CD4-positive, alpha-beta T cell (primary cell): ENCODE measurements around the gene OXT. TPM values are rescaled to one million over a fixed set of nuclear protein-coding genes. Genes with fewer than 3 reads are reported as not detected.

Experiments
- ATAC-seq: fragments of 200-7000 bp; cut with Tn5 transposase; one replicate; pipeline ENCODE4 v1.10.0; 2022; ENCODE audit warnings: mild to moderate bottlenecking; ENCODE audit not compliant: poor library complexity
- CTCF ChIA-PET: fragments of 350-600 bp; sonication (Branson Sonifier 250); formaldehyde crosslinking; loops from one replicate; lab custom pipeline; 2021; ENCODE audit warnings: antibody characterized with exemption, inconsistent platforms; lab: Charles Lee
- POLR2A ChIA-PET: fragments of 350-600 bp; sonication (Branson Sonifier 250); formaldehyde crosslinking; loops from one replicate; lab custom pipeline; 2021; ENCODE audit warnings: antibody characterized with exemption, inconsistent platforms; lab: Charles Lee
- DNase-seq, 14 experiments: peaks; one replicate each; pipeline ENCODE4 v3.0.0-alpha.2; 2013 to 2020; ENCODE audit warnings: mixed read lengths in 2 of 14
- H3K27ac ChIP-seq, 2 donors: one replicate each; pipeline versions ENCODE4 v1.5.1 to v1.7.0; 2013; ENCODE audit warnings: low read length in 2 of 2, low read depth in 1 of 2, mild to moderate bottlenecking in 1 of 2
- H3K27me3 ChIP-seq, 2 experiments: 1 replicate in 1 of 2; 2 replicates in 1 of 2; pipeline versions ENCODE4 v1.6.1 to v1.7.0; 2013; ENCODE audit warnings: low read length in 2 of 2, control low read depth in 1 of 2, mild to moderate bottlenecking in 1 of 2, moderate library complexity in 1 of 2; ENCODE audit not compliant: insufficient read depth in 2 of 2, control insufficient read depth in 1 of 2
- H3K36me3 ChIP-seq: one replicate; pipeline ENCODE4 v1.6.1; 2013; ENCODE audit warnings: low read length, control low read depth; ENCODE audit not compliant: insufficient read depth
- H3K4me1 ChIP-seq: one replicate; pipeline ENCODE4 v1.6.1; 2013; ENCODE audit warnings: low read length, control low read depth; ENCODE audit not compliant: insufficient read depth
- H3K4me3 ChIP-seq: one replicate; pipeline ENCODE4 v1.5.1; 2013; ENCODE audit warnings: mild to moderate bottlenecking, low read length, moderate library complexity
- H3K9me3 ChIP-seq, 2 experiments: 1 replicate in 1 of 2; 2 replicates in 1 of 2; pipeline versions ENCODE4 v1.6.1 to v1.7.0; 2013; ENCODE audit warnings: low read length in 2 of 2, mild to moderate bottlenecking in 2 of 2, control low read depth in 1 of 2, moderate library complexity in 1 of 2; ENCODE audit not compliant: control insufficient read depth in 1 of 2, insufficient read depth in 1 of 2
- H3K27ac Mint-ChIP-seq: one replicate; pipeline ENCODE4 v1.8.0; 2020; ENCODE audit warnings: mixed read lengths
- H3K27me3 Mint-ChIP-seq: one replicate; pipeline ENCODE4 v1.8.0; 2021; ENCODE audit warnings: mixed read lengths
- H3K36me3 Mint-ChIP-seq: one replicate; pipeline ENCODE4 v1.8.0; 2021; ENCODE audit warnings: low read depth, mixed read lengths
- H3K4me1 Mint-ChIP-seq: one replicate; pipeline ENCODE4 v1.8.0; 2021; ENCODE audit warnings: low read depth, mixed read lengths
- H3K4me3 Mint-ChIP-seq: one replicate; pipeline ENCODE4 v1.8.0; 2020; ENCODE audit warnings: mild to moderate bottlenecking, mixed read lengths
- H3K9me3 Mint-ChIP-seq: one replicate; pipeline ENCODE4 v1.8.0; 2020; ENCODE audit warnings: mixed read lengths
- CTCF ChIP-seq: fragments of 200-600 bp; IDR thresholded peaks from one replicate; pipeline ENCODE4 v1.8.0; 2022; ENCODE audit warnings: antibody characterized with exemption, mild to moderate bottlenecking
- intact Hi-C, 2 experiments: fragments of 100-400 bp; cut with DNase I in 1 of 2; cut with micrococcal nuclease in 1 of 2; formaldehyde crosslinking; loops; one replicate each; pipeline versions ENCODE4 v1.15.1 to v1.9.0; 2023 to 2025; cut with DNase I, micrococcal nuclease
- total RNA-seq, 174 experiments: library from RNA in 2 of 174; stranded (reverse) in 2 of 174; gene quantifications; one replicate each; pipeline ENCODE4 v1.2.3 and lab custom pipeline; 2021 to 2026

OXT gene
- total RNA-seq, 2 experiments from 2014 or later, result 1.1 to 1.6 TPM

- H3K9me3 Mint-ChIP-seq, result no peaks in the 10 kb centered on the region
Observed at GRCh38 chr20:3119044-3119443, 47.6 kb downstream of the OXT start.

DNA sequence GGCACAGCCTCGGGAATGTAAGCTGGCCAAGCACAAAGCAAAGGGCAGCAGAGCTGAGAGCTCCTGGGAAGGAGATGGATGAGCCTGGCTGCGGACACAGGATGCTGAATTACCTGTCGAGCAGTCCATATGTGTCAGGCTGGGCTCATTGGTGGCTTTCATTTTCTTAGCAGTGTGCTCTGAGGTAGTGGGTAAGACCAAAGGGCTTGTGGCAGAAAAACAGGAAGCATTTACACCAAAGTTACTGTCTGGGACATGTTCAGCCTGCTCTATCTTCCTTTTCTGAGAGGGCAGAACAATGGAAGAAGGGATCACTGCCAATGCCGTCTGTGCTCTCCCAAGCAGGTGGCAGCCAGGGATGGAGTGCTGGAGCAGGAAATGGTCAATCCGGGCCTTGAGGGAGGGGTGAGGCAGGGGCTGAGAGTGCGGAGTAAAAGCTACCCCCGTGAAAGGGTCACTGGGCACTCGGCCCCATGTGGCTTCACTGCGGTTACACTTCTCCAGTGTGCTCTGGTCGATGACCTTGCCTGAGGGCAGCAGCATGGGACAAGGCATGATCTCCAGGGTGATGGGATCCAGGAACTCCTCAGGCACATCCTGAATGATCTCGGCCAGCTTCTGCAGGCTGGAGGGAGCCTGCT, 50.0 kb downstream of the OXT start:
- Mint-ChIP-seq H3K9me3 (no peaks in the 10 kb centered on the region), H3K4me1 (peaks cover 50% of the 10 kb centered on the region), H3K27ac (peak overlapping the region; percentile 99), H3K36me3 (peaks cover 45% of the 10 kb centered on the region), H3K4me3 (peak overlapping the region; percentile 83), H3K27me3 (no peaks in the 10 kb centered on the region)
- POLR2A ChIA-PET, result interaction anchor here (0.8 to 1.8 kb wide), 6 partner anchors 28 to 209 kb away, joined by 3 to 8 read pairs (median 4); partner anchors contain the start of genes FASTKD5 and UBOX5
- H3K4me1 ChIP-seq, result peaks cover 42% of the 10 kb centered on the region
- DNase-seq, result peak in 13 of 14 experiments; percentile 18 to 74 (median 36)
- H3K9me3 ChIP-seq, result peaks cover 0 to 24% of the 10 kb centered on the region in 2 experiments
- intact Hi-C loops, result loop anchor here in 1 of 2 experiments (5.0 kb wide), 1 partner anchor 51 kb away; the partner anchor contains the start of gene LZTS3
- TF ChIP-seq CTCF, result no peak
- H3K27me3 ChIP-seq, result no peaks in the 10 kb centered on the region
- ATAC-seq, result peak; percentile 72
- peak overlapping the region; percentile 68 to 70 for H3K27ac ChIP-seq
- CTCF ChIA-PET, result interaction anchor here (1.9 kb wide), 1 partner anchor 35 kb away, joined by 8 read pairs; no protein-coding TSS in a partner anchor
- H3K36me3 ChIP-seq, result peaks cover 20% of the 10 kb centered on the region
- peak overlapping the region; percentile 2 for H3K4me3 ChIP-seq

More at GRCh38 chr20:3119044-3119443, 47.6 kb downstream of the OXT start:
- CTCF ChIA-PET, result interaction anchor here (0.6 to 1.5 kb wide), 2 partner anchors 22 to 42 kb away, joined by 4 to 5 read pairs; no protein-coding TSS in a partner anchor
- ATAC-seq, result no peak
- peaks cover 55% of the 10 kb centered on the region for H3K36me3 Mint-ChIP-seq
- no peak overlapping the region for H3K4me3 Mint-ChIP-seq
- H3K9me3 ChIP-seq, result peaks cover 0 to 6% of the 10 kb centered on the region in 2 experiments
- intact Hi-C loops, result loop anchor here in 1 of 2 experiments (5.0 kb wide), 2 partner anchors 38 to 88 kb away; partner anchors contain the start of genes FASTKD5, ITPA and UBOX5
- peaks cover 55% of the 10 kb centered on the region for H3K4me1 Mint-ChIP-seq
- H3K4me1 ChIP-seq, result peaks cover 55% of the 10 kb centered on the region
- H3K27ac ChIP-seq, result no peak overlapping the region
- H3K4me3 ChIP-seq, result no peak overlapping the region
- POLR2A ChIA-PET, result no interaction called here
- no peak for TF ChIP-seq CTCF
- peak overlapping the region; percentile 99 for H3K27ac Mint-ChIP-seq
- no peaks in the 10 kb centered on the region for H3K27me3 ChIP-seq
- DNase-seq, result no peak
- no peaks in the 10 kb centered on the region for H3K27me3 Mint-ChIP-seq
- H3K36me3 ChIP-seq, result peaks cover 27% of the 10 kb centered on the region

Other genes starting within 250 kb of the OXT start
- gene PCED1A, start 231.0 kb upstream of the OXT start, total RNA-seq, result 10 to 100 TPM; 69.2 to 69.7 TPM
- gene VPS16, start 230.9 kb upstream of the OXT start, total RNA-seq, result 10 to 100 TPM; 38.2 to 40.6 TPM
- gene PTPRA, start 198.1 kb upstream of the OXT start, total RNA-seq, result 10 to 100 TPM; 65.4 to 69.5 TPM
- gene GNRH2, start 28.0 kb upstream of the OXT start, total RNA-seq, result not detected
- gene MRPS26, start 25.6 kb upstream of the OXT start, total RNA-seq, result 10 to 100 TPM; 19.3 to 22.7 TPM
- under 1 TPM; 0.47 to 0.56 TPM for gene AVP, start 13.1 kb downstream of the OXT start, total RNA-seq
- gene FASTKD5, start 88.2 kb downstream of the OXT start, total RNA-seq, result 10 to 100 TPM; 37.9 to 38.7 TPM
- gene UBOX5, start 88.2 kb downstream of the OXT start, total RNA-seq, result 10 to 100 TPM; 11.9 to 13.0 TPM
- 10 to 100 TPM; 22.2 to 22.4 TPM for gene LZTS3, start 101.9 kb downstream of the OXT start, total RNA-seq
- 10 to 100 TPM; 40.7 to 43.4 TPM for gene DDRGK1, start 133.1 kb downstream of the OXT start, total RNA-seq
- 10 to 100 TPM; 17.8 to 19.5 TPM for gene ITPA, start 137.9 kb downstream of the OXT start, total RNA-seq
- gene SLC4A11, start 167.6 kb downstream of the OXT start, total RNA-seq, result under 1 TPM; 0.08 to 0.60 TPM